ENCODE results near the gene SESN1. TPM values are rescaled to one million over a fixed set of nuclear protein-coding genes. Genes with fewer than 3 reads are reported as not detected.
A peak's percentile ranks its signal among the peaks of the same experiment; 100 is the strongest.

SESN1 gene
- total and polyA plus RNA-seq, 9 of the 15 experiments (the other 6 are each of a cell fraction or from before 2014, with no cell fraction given): 3.1 to 13.0 (median 7.4) TPM

DNA sequence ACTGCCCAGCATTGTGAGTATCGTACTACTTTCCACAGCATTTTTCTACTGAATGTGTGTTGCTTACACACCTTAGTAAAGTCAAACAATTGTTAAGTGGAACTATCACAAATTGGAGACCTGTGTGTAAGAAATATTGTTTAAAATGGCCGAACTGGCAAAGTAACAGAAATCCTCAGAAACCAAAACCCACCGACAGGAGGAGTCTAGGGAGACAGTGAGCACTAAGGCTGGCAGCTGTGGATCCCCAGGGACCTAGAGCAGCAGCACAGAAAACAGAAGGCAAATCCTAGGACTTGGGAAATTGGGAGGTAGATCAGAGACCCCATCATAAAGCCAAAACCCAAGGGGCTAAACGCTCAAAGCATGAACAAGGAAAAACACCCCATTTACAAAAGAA lies 69.9 kb downstream of the SESN1 start:
- Histone ChIP-seq H3K9ac (ENCODE audit: insufficient read depth in 1 of 2, low read depth in 2 of 2, low read length in 2 of 2) (no peak overlapping the region), H3K4me2 (ENCODE audit: insufficient read depth, low read length) (no peak overlapping the region), H3K9me3 (replicated peaks; ENCODE audit: control insufficient read depth, insufficient read depth, low read depth, low read length) (no peaks in the 10 kb centered on the region), H3K27ac (ENCODE audit: extremely low read depth, low read depth, low read length) (no peak overlapping the region), H3K4me3 (no peak overlapping the region), H3K79me2 (ENCODE audit: control insufficient read depth, insufficient read depth, low read length) (no peaks in the 10 kb centered on the region), H3K36me3 (ENCODE audit: control insufficient read depth, insufficient read depth, low read length) (no peaks in the 10 kb centered on the region), H2AFZ (ENCODE audit: low read depth, low read length) (peak overlapping the region; percentile 48; the same call in 1 of the 2 replicates), H3K4me1 (replicated peaks in 1 of 2; ENCODE audit: control insufficient read depth in 2 of 2, insufficient read depth in 2 of 2, low read length in 2 of 2) (no peaks in the 10 kb centered on the region), H4K20me1 (replicated peaks; ENCODE audit: control insufficient read depth, insufficient read depth, low read length) (no peaks in the 10 kb centered on the region), H3K27me3 (ENCODE audit: control insufficient read depth in 2 of 2, insufficient read depth in 2 of 2, low read length in 2 of 2) (no peaks in the 10 kb centered on the region), H3K9me1 (ENCODE audit: control insufficient read depth, insufficient read depth, low read length) (no peaks in the 10 kb centered on the region)
- intact Hi-C loops (cut with micrococcal nuclease): no loop called here
- CTCF ChIA-PET (ENCODE audit: low intra/inter-chr PET ratio): interaction anchor here (1.1 kb wide), 1 partner anchor 48 kb away, joined by 3 read pairs; no protein-coding TSS in a partner anchor
- no TSS peak for BruUV-seq (replicated peaks)
- in situ Hi-C loops (cut with MboI): no loop called here
- POLR2A ChIA-PET: interaction anchor here (0.7 kb wide), 2 partner anchors 30 to 335 kb away, joined by 3 read pairs; no protein-coding TSS in a partner anchor
- ATAC-seq: peak; percentile 75
- 36% methylated on average over 4 of the region's 4 CpGs for WGBS (ENCODE audit: insufficient coverage, low coverage, missing lambda C conversion rate)
- FAIRE-seq: peak; percentile 86
- peak in 2 of 4 experiments; percentile 17 to 22 for DNase-seq (ENCODE audit: extremely low read depth in 1 of 4, low spot score in 3 of 4)
- TF ChIP-seq CBFA2T2 (conservative IDR thresholded peaks at IDR 0.05) (no peak), SMAD4 (CRISPR knock-in tag; conservative IDR thresholded peaks at IDR 0.05) (no peak), EWSR1 (IDR thresholded peaks at IDR 0.05; ENCODE audit: borderline replicate concordance, low read depth, partially characterized antibody) (no peak), NONO (IDR thresholded peaks at IDR 0.05; ENCODE audit: low read depth in 2 of 2, low read length in 1 of 2) (no peak), POLR3A (IDR thresholded peaks at IDR 0.05; ENCODE audit: borderline replicate concordance, extremely low read depth, insufficient read depth, insufficient read length) (no peak), CBFB (CRISPR knock-in tag; IDR thresholded peaks at IDR 0.05) (no peak), YY1 (IDR thresholded peaks at IDR 0.05; ENCODE audit: borderline replicate concordance in 1 of 3, control insufficient read depth in 1 of 3, extremely low read depth in 1 of 3, insufficient read depth in 3 of 3, insufficient read length in 1 of 3, insufficient replicate concordance in 2 of 3, low read depth in 1 of 3, low read length in 2 of 3) (peak in 1 of 3 experiments; percentile 61), ZNF316 (IDR thresholded peaks at IDR 0.05) (no peak)
- TF ChIP-seq, protein P1, sequence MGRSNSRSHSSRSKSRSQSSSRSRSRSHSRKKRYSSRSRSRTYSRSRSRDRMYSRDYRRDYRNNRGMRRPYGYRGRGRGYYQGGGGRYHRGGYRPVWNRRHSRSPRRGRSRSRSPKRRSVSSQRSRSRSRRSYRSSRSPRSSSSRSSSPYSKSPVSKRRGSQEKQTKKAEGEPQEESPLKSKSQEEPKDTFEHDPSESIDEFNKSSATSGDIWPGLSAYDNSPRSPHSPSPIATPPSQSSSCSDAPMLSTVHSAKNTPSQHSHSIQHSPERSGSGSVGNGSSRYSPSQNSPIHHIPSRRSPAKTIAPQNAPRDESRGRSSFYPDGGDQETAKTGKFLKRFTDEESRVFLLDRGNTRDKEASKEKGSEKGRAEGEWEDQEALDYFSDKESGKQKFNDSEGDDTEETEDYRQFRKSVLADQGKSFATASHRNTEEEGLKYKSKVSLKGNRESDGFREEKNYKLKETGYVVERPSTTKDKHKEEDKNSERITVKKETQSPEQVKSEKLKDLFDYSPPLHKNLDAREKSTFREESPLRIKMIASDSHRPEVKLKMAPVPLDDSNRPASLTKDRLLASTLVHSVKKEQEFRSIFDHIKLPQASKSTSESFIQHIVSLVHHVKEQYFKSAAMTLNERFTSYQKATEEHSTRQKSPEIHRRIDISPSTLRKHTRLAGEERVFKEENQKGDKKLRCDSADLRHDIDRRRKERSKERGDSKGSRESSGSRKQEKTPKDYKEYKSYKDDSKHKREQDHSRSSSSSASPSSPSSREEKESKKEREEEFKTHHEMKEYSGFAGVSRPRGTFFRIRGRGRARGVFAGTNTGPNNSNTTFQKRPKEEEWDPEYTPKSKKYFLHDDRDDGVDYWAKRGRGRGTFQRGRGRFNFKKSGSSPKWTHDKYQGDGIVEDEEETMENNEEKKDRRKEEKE (IDR thresholded peaks at IDR 0.05; ENCODE audit: borderline replicate concordance in 1 of 2, control insufficient read depth in 1 of 2, low read depth in 2 of 2, low read length in 1 of 2): no peak
- TF ChIP-seq, protein P2, sequence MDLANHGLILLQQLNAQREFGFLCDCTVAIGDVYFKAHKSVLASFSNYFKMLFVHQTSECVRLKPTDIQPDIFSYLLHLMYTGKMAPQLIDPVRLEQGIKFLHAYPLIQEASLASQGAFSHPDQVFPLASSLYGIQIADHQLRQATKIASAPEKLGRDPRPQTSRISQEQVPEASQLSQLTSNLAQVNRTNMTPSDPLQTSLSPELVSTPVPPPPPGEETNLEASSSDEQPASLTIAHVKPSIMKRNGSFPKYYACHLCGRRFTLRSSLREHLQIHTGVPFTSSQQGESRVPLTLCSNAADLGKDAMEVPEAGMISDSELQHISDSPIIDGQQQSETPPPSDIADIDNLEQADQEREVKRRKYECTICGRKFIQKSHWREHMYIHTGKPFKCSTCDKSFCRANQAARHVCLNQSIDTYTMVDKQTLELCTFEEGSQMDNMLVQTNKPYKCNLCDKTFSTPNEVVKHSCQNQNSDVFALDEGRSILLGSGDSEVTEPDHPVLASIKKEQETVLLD (IDR thresholded peaks at IDR 0.05): no peak
- TF ChIP-seq, protein P3, sequence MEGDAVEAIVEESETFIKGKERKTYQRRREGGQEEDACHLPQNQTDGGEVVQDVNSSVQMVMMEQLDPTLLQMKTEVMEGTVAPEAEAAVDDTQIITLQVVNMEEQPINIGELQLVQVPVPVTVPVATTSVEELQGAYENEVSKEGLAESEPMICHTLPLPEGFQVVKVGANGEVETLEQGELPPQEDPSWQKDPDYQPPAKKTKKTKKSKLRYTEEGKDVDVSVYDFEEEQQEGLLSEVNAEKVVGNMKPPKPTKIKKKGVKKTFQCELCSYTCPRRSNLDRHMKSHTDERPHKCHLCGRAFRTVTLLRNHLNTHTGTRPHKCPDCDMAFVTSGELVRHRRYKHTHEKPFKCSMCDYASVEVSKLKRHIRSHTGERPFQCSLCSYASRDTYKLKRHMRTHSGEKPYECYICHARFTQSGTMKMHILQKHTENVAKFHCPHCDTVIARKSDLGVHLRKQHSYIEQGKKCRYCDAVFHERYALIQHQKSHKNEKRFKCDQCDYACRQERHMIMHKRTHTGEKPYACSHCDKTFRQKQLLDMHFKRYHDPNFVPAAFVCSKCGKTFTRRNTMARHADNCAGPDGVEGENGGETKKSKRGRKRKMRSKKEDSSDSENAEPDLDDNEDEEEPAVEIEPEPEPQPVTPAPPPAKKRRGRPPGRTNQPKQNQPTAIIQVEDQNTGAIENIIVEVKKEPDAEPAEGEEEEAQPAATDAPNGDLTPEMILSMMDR (IDR thresholded peaks at IDR 0.05 in 2 of 3, conservative IDR thresholded peaks at IDR 0.05 in 1 of 3; ENCODE audit: insufficient read depth in 2 of 3, low read depth in 1 of 3, low read length in 3 of 3): peak; percentile 22 to 39 (median 25); a peak in 3 of 6 replicates
- TF ChIP-seq, protein P4, sequence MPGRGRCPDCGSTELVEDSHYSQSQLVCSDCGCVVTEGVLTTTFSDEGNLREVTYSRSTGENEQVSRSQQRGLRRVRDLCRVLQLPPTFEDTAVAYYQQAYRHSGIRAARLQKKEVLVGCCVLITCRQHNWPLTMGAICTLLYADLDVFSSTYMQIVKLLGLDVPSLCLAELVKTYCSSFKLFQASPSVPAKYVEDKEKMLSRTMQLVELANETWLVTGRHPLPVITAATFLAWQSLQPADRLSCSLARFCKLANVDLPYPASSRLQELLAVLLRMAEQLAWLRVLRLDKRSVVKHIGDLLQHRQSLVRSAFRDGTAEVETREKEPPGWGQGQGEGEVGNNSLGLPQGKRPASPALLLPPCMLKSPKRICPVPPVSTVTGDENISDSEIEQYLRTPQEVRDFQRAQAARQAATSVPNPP (IDR thresholded peaks at IDR 0.05; ENCODE audit: borderline replicate concordance, insufficient read depth, insufficient read length): no peak
